ENCODE measurements around the gene DEFB119.
"Not testable (repeated sequence)": the region's sequence is repeated elsewhere in the genome, so short reads cannot be mapped to it uniquely, and the experiment has no call there.

Gene DEFB119

GRCh38 chr20:31390490-31390889, at the start of gene DEFB119:
TSS of gene DEFB119 (minus strand) at chr20:31390590. CDS start at chr20:31390483, 107 bp downstream.
- DNase-seq = no peak

GRCh38 chr20:31430568-31431115, 40.3 kb upstream of the DEFB119 start:
- DNase-seq = no peak

- not testable (repeated sequence) for DNase-seq
Observed at GRCh38 chr20:31427576-31427975, 37.2 kb upstream of the DEFB119 start.

- DNase-seq = not testable (repeated sequence)
Observed at GRCh38 chr20:31426891-31427551, 36.6 kb upstream of the DEFB119 start.

- DNase-seq = no peak
Observed at GRCh38 chr20:31425797-31426196, 35.4 kb upstream of the DEFB119 start.

GRCh38 chr20:31418307-31418706, 27.9 kb upstream of the DEFB119 start:
- no peak for DNase-seq

GRCh38 chr20:31415653-31416052, 25.3 kb upstream of the DEFB119 start:
- no peak for DNase-seq

GRCh38 chr20:31414381-31414780, 24.0 kb upstream of the DEFB119 start:
- DNase-seq = no peak

- no peak for DNase-seq
Observed at GRCh38 chr20:31410011-31410410, 19.6 kb upstream of the DEFB119 start.

GRCh38 chr20:31406115-31406514, 15.7 kb upstream of the DEFB119 start, which contains the start of gene DEFB121:
TSS of gene DEFB121 (minus strand) at chr20:31406215. CDS start at chr20:31406152, 63 bp downstream.
- DNase-seq = no peak

- no peak for DNase-seq
Observed at GRCh38 chr20:31403886-31404285, 13.5 kb upstream of the DEFB119 start.

GRCh38 chr20:31394900-31395299, 4.5 kb upstream of the DEFB119 start:
- DNase-seq = no peak

- no peak for DNase-seq
Observed at GRCh38 chr20:31392836-31393235, 2.4 kb upstream of the DEFB119 start.

- no peak for DNase-seq
Observed at GRCh38 chr20:31374346-31374745, 16.0 kb downstream of the DEFB119 start.

- DNase-seq = no peak
Observed at GRCh38 chr20:31368301-31368700, 22.1 kb downstream of the DEFB119 start, which contains the start of gene DEFB118. TSS of gene DEFB118 (plus strand) at chr20:31368601. CDS start at chr20:31368651, 50 bp downstream.

GRCh38 chr20:31364272-31364671, 26.1 kb downstream of the DEFB119 start:
- DNase-seq = not testable (repeated sequence)

GRCh38 chr20:31363295-31363694, 27.1 kb downstream of the DEFB119 start:
- DNase-seq = no peak

GRCh38 chr20:31355981-31356380, 34.4 kb downstream of the DEFB119 start:
- DNase-seq = no peak

- no peak for DNase-seq
Observed at GRCh38 chr20:31341470-31341869, 48.9 kb downstream of the DEFB119 start.

GRCh38 chr20:31330893-31331292, 59.5 kb downstream of the DEFB119 start:
- DNase-seq = no peak
